H9 (cell line): ENCODE results near the gene MRPL34. TPM values are rescaled to one million over a fixed set of nuclear protein-coding genes. Genes with fewer than 3 reads are reported as not detected.

Source experiments
- DNase-seq: peaks from one replicate; pipeline ENCODE4 v3.0.0-alpha.2; 2017
- H2AFZ ChIP-seq: one replicate; pipeline ENCODE4 v1.6.1; 2013; ENCODE audit warnings: mild to moderate bottlenecking, low read length, control low read depth, moderate library complexity
- H2AK5ac ChIP-seq: 2 replicates; pipeline ENCODE4 v1.6.1; 2013; ENCODE audit warnings: low read length, control low read depth, mixed read lengths; ENCODE audit not compliant: insufficient read length
- H2BK120ac ChIP-seq: one replicate; pipeline ENCODE4 v1.6.1; 2013; ENCODE audit warnings: low read depth, mild to moderate bottlenecking, low read length, control low read depth, inconsistent platforms; ENCODE audit not compliant: poor library complexity, severe bottlenecking
- H2BK12ac ChIP-seq: 2 replicates; pipeline ENCODE4 v1.6.1; 2013; ENCODE audit warnings: low read length, control low read depth, mixed read lengths, low read depth; ENCODE audit not compliant: insufficient read length
- H2BK15ac ChIP-seq: 2 replicates; pipeline ENCODE4 v1.6.1; 2013; ENCODE audit warnings: low read depth, low read length, control low read depth
- H2BK20ac ChIP-seq: one replicate; pipeline ENCODE4 v1.6.1; 2013; ENCODE audit warnings: low read depth, mild to moderate bottlenecking, low read length, control low read depth, inconsistent platforms; ENCODE audit not compliant: poor library complexity, severe bottlenecking
- H2BK5ac ChIP-seq: 2 replicates; pipeline ENCODE4 v1.6.1; 2013; ENCODE audit warnings: low read length, control low read depth, mixed read lengths; ENCODE audit not compliant: insufficient read length
- H3K14ac ChIP-seq: 2 replicates; pipeline ENCODE4 v1.6.1; 2013; ENCODE audit warnings: low read length, control low read depth; ENCODE audit not compliant: insufficient read depth
- H3K18ac ChIP-seq: 2 replicates; pipeline ENCODE4 v1.6.1; 2013; ENCODE audit warnings: low read depth, mild to moderate bottlenecking, mixed read lengths, low read length, control low read depth; ENCODE audit not compliant: insufficient read length
- H3K23ac ChIP-seq: 2 replicates; pipeline ENCODE4 v1.6.1; 2013; ENCODE audit warnings: low read length, control low read depth, mixed read lengths, low read depth; ENCODE audit not compliant: insufficient read length
- H3K23me2 ChIP-seq: 2 replicates; pipeline ENCODE4 v1.6.1; 2013; ENCODE audit warnings: low read depth, mild to moderate bottlenecking, mixed read lengths, low read length, control low read depth; ENCODE audit not compliant: insufficient read length, poor library complexity, severe bottlenecking
- H3K27ac ChIP-seq: 2 replicates; pipeline ENCODE4 v1.5.1; 2013; ENCODE audit warnings: low read length, control low read depth, mixed read lengths, low read depth; ENCODE audit not compliant: insufficient read length
- H3K27me3 ChIP-seq: 2 replicates; pipeline ENCODE4 v1.6.1; 2013; ENCODE audit warnings: low read length, control low read depth, inconsistent platforms; ENCODE audit not compliant: insufficient read depth
- H3K4ac ChIP-seq: 2 replicates; pipeline ENCODE4 v1.6.1; 2013; ENCODE audit warnings: low read depth, mild to moderate bottlenecking, control low read depth, inconsistent platforms, low read length, moderate library complexity
- H3K4me1 ChIP-seq: 2 replicates; pipeline ENCODE4 v1.6.1; 2013; ENCODE audit warnings: low read length, control low read depth, inconsistent platforms; ENCODE audit not compliant: insufficient read depth
- H3K4me2 ChIP-seq: 2 replicates; pipeline ENCODE4 v1.6.1; 2013; ENCODE audit warnings: low read length, control low read depth, mixed read lengths; ENCODE audit not compliant: insufficient read length, insufficient read depth
- H3K56ac ChIP-seq: 2 replicates; pipeline ENCODE4 v1.6.1; 2013; ENCODE audit warnings: low read depth, mild to moderate bottlenecking, mixed read lengths, low read length, control low read depth; ENCODE audit not compliant: insufficient read length
- H3K79me1 ChIP-seq: 2 replicates; pipeline ENCODE4 v1.6.1; 2013; ENCODE audit warnings: low read depth, mild to moderate bottlenecking, moderate library complexity, low read length, control low read depth, inconsistent platforms; ENCODE audit not compliant: insufficient read depth, poor library complexity, severe bottlenecking
- H3K79me2 ChIP-seq: 2 replicates; pipeline ENCODE4 v1.6.1; 2013; ENCODE audit warnings: low read length, control low read depth, inconsistent platforms; ENCODE audit not compliant: insufficient read depth
- H3K9ac ChIP-seq: 2 replicates; pipeline ENCODE4 v1.6.1; 2013; ENCODE audit warnings: low read length, control low read depth, mixed read lengths; ENCODE audit not compliant: insufficient read length; ENCODE audit errors: extremely low read depth
- H3K9me3 ChIP-seq: one replicate; pipeline ENCODE4 v1.6.1; 2013; ENCODE audit warnings: low read depth, low read length, inconsistent platforms; ENCODE audit not compliant: control insufficient read depth
- H3T11ph ChIP-seq: one replicate; pipeline ENCODE4 v1.6.1; 2013; ENCODE audit warnings: mild to moderate bottlenecking, low read length, control low read depth, inconsistent platforms
- H4K20me1 ChIP-seq: one replicate; pipeline ENCODE4 v1.6.1; 2013; ENCODE audit not compliant: control insufficient read depth, insufficient read length, insufficient read depth
- H4K5ac ChIP-seq: 2 replicates; pipeline ENCODE4 v1.6.1; 2013; ENCODE audit warnings: low read depth, mild to moderate bottlenecking, mixed read lengths, low read length, control low read depth; ENCODE audit not compliant: insufficient read length
- H4K8ac ChIP-seq: replicated peaks from 2 replicates; pipeline ENCODE4 v1.6.1; 2013; ENCODE audit warnings: low read length, control low read depth, mixed read lengths, low read depth; ENCODE audit not compliant: insufficient read length
- H4K91ac ChIP-seq: 2 replicates; pipeline ENCODE4 v1.6.1; 2013; ENCODE audit warnings: low read depth, mild to moderate bottlenecking, moderate library complexity, mixed read lengths, low read length, control low read depth; ENCODE audit not compliant: insufficient read length
- H3K27ac Mint-ChIP-seq, 3 experiments: 2 replicates in 2 of 3; 3 replicates in 1 of 3; pipeline ENCODE4 v1.8.0; 2020 to 2021; ENCODE audit warnings: mixed read lengths in 3 of 3, mild to moderate bottlenecking in 1 of 3, moderate library complexity in 1 of 3
- H3K27me3 Mint-ChIP-seq: 2 replicates; pipeline ENCODE4 v1.8.0; 2021; ENCODE audit warnings: low read depth, mild to moderate bottlenecking, moderate library complexity, mixed read lengths
- H3K36me3 Mint-ChIP-seq, 3 experiments: 2 replicates in 2 of 3; 3 replicates in 1 of 3; pipeline ENCODE4 v1.8.0; 2020 to 2021; ENCODE audit warnings: low read depth in 3 of 3, mixed read lengths in 3 of 3; ENCODE audit not compliant: insufficient read depth in 1 of 3
- H3K4me1 Mint-ChIP-seq, 2 experiments: 2 replicates each; pipeline ENCODE4 v1.8.0; 2020; ENCODE audit warnings: mixed read lengths in 2 of 2
- H3K4me3 Mint-ChIP-seq, 2 experiments: 2 replicates in 1 of 2; 3 replicates in 1 of 2; pipeline ENCODE4 v1.8.0; 2020 to 2021; ENCODE audit warnings: mild to moderate bottlenecking in 2 of 2, mixed read lengths in 2 of 2, moderate library complexity in 1 of 2
- H3K9me3 Mint-ChIP-seq, 2 experiments: 2 replicates in 1 of 2; 3 replicates in 1 of 2; pipeline ENCODE4 v1.8.0; 2020; ENCODE audit warnings: mild to moderate bottlenecking in 2 of 2, mixed read lengths in 2 of 2, moderate library complexity in 1 of 2
- CTCF ChIP-seq: fragments of 200-600 bp; sonication (generic); conservative IDR thresholded peaks from 3 replicates; pipeline ENCODE4 v1.8.0; 2021; ENCODE audit warnings: antibody characterized with exemption, mild to moderate bottlenecking
- WGBS: extraction: QIAGEN DNeasy Blood & Tissue Kit; methylation state at CpG from one replicate; pipeline ENCODE4 v1.1.7; 2013; ENCODE audit warnings: missing lambda C conversion rate, low lambda C conversion rate, mixed read lengths; ENCODE audit not compliant: insufficient read length; ENCODE audit errors: extremely low coverage; 5-methylcytosine and 5-hydroxymethylcytosine counted together
- total RNA-seq: library from RNA; stranded (reverse); gene quantifications from 2 replicates; pipeline ENCODE4 v1.2.1, GENCODE V29; 2021

Gene MRPL34
- total RNA-seq, 1 experiment from 2014 or later = 84.6 TPM

GRCh38 chr19:17334414-17335409 is 29.0 kb downstream of the MRPL34 start, which contains the start of gene ANO8:
ANO8 (minus strand) TSS chr19:17334855; CDS start chr19:17334670, 185 bp downstream.
- no peaks in the 10 kb centered on the region for H4K20me1 ChIP-seq
- no peak within 1 kb of the TSS for H2BK5ac ChIP-seq
- peak within 1 kb of the TSS; percentile 72 for H3K14ac ChIP-seq
- no peak within 1 kb of the TSS for H2BK12ac ChIP-seq
- H3K4me1 Mint-ChIP-seq = peaks cover 17 to 43% of the 10 kb centered on the region in 2 experiments
- no peaks in the 10 kb centered on the region for H3K79me1 ChIP-seq
- no peak within 1 kb of the TSS for H2AK5ac ChIP-seq
- H3K9ac ChIP-seq = peak within 1 kb of the TSS; percentile 40
- H3K4me1 ChIP-seq = peaks cover 2% of the 10 kb centered on the region; the same call in 1 of the 2 replicates
- H2BK20ac ChIP-seq = no peak within 1 kb of the TSS
- TF ChIP-seq CTCF = no peak
- H3K4ac ChIP-seq = no peak within 1 kb of the TSS
- H4K91ac ChIP-seq = no peak within 1 kb of the TSS
- H3K27me3 ChIP-seq = no peaks in the 10 kb centered on the region
- no peak within 1 kb of the TSS for H4K5ac ChIP-seq
- peak within 1 kb of the TSS; percentile 67 to 87 for H3K4me3 Mint-ChIP-seq
- peak within 1 kb of the TSS; percentile 74 for H3K4me2 ChIP-seq
- H2BK120ac ChIP-seq = no peak within 1 kb of the TSS
- H3K56ac ChIP-seq = no peak within 1 kb of the TSS
- H3K27ac ChIP-seq = no peak within 1 kb of the TSS
- no CpG with 5 or more reads among the region's 86 CpGs for WGBS
- H3K18ac ChIP-seq = peak within 1 kb of the TSS; percentile 56
- peaks cover 5% of the 10 kb centered on the region for H3K27me3 Mint-ChIP-seq
- peaks cover 21% of the 10 kb centered on the region for H3K23me2 ChIP-seq
- no peaks in the 10 kb centered on the region for H3K79me2 ChIP-seq
- no peaks in the 10 kb centered on the region for H3K9me3 ChIP-seq
- H3K36me3 Mint-ChIP-seq = peaks cover 11 to 34% (median 31%) of the 10 kb centered on the region in 3 experiments
- H2BK15ac ChIP-seq = no peak within 1 kb of the TSS
- no peak within 1 kb of the TSS for H4K8ac ChIP-seq
- no peaks in the 10 kb centered on the region; a peak in 1 of 5 replicates for H3K9me3 Mint-ChIP-seq
- H3T11ph ChIP-seq = no peak within 1 kb of the TSS
- no peak within 1 kb of the TSS for H2AFZ ChIP-seq
- peak; percentile 97 for DNase-seq
- H3K27ac Mint-ChIP-seq = peak within 1 kb of the TSS; percentile 48 to 77 (median 49); a peak in 4 of 7 replicates
- no peak within 1 kb of the TSS for H3K23ac ChIP-seq
